ENCODE measurements around the gene PLAAT4.
"Not testable (repeated sequence)": the region's sequence is repeated elsewhere in the genome, so short reads cannot be mapped to it uniquely, and the experiment has no call there.

DNA sequence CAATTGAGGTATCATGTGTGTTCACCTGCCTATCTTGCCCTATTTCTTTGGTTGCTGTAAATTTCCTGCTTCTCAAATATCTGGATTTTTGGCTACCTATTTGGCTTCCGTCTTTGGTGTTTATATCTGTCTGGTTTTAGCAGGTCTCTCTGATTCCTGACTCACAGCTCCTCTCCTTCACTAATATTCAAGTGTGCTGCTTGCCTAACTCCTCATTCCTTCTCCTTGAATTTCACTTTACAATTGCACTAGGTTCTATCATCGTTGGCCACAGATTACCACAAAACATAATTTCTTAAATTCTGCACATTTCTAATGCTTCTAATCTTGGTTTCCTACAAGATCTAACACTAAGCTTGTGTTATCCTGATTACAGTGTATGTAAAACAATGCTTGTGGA, 5.9 kb downstream of the PLAAT4 start:
- TF ChIP-seq, protein P1, sequence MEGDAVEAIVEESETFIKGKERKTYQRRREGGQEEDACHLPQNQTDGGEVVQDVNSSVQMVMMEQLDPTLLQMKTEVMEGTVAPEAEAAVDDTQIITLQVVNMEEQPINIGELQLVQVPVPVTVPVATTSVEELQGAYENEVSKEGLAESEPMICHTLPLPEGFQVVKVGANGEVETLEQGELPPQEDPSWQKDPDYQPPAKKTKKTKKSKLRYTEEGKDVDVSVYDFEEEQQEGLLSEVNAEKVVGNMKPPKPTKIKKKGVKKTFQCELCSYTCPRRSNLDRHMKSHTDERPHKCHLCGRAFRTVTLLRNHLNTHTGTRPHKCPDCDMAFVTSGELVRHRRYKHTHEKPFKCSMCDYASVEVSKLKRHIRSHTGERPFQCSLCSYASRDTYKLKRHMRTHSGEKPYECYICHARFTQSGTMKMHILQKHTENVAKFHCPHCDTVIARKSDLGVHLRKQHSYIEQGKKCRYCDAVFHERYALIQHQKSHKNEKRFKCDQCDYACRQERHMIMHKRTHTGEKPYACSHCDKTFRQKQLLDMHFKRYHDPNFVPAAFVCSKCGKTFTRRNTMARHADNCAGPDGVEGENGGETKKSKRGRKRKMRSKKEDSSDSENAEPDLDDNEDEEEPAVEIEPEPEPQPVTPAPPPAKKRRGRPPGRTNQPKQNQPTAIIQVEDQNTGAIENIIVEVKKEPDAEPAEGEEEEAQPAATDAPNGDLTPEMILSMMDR (IDR thresholded peaks at IDR 0.05), result not testable (repeated sequence)
- TF ChIP-seq, protein P2, sequence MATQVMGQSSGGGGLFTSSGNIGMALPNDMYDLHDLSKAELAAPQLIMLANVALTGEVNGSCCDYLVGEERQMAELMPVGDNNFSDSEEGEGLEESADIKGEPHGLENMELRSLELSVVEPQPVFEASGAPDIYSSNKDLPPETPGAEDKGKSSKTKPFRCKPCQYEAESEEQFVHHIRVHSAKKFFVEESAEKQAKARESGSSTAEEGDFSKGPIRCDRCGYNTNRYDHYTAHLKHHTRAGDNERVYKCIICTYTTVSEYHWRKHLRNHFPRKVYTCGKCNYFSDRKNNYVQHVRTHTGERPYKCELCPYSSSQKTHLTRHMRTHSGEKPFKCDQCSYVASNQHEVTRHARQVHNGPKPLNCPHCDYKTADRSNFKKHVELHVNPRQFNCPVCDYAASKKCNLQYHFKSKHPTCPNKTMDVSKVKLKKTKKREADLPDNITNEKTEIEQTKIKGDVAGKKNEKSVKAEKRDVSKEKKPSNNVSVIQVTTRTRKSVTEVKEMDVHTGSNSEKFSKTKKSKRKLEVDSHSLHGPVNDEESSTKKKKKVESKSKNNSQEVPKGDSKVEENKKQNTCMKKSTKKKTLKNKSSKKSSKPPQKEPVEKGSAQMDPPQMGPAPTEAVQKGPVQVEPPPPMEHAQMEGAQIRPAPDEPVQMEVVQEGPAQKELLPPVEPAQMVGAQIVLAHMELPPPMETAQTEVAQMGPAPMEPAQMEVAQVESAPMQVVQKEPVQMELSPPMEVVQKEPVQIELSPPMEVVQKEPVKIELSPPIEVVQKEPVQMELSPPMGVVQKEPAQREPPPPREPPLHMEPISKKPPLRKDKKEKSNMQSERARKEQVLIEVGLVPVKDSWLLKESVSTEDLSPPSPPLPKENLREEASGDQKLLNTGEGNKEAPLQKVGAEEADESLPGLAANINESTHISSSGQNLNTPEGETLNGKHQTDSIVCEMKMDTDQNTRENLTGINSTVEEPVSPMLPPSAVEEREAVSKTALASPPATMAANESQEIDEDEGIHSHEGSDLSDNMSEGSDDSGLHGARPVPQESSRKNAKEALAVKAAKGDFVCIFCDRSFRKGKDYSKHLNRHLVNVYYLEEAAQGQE (IDR thresholded peaks at IDR 0.05), result not testable (repeated sequence)
- TF ChIP-seq BHLHE40 (IDR thresholded peaks at IDR 0.05; ENCODE audit: low read depth, low read length); RFX5 (IDR thresholded peaks at IDR 0.05); SMC3 (IDR thresholded peaks at IDR 0.05): not testable (repeated sequence)
- TF ChIP-seq, protein P3, sequence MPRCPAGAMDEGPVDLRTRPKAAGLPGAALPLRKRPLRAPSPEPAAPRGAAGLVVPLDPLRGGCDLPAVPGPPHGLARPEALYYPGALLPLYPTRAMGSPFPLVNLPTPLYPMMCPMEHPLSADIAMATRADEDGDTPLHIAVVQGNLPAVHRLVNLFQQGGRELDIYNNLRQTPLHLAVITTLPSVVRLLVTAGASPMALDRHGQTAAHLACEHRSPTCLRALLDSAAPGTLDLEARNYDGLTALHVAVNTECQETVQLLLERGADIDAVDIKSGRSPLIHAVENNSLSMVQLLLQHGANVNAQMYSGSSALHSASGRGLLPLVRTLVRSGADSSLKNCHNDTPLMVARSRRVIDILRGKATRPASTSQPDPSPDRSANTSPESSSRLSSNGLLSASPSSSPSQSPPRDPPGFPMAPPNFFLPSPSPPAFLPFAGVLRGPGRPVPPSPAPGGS (IDR thresholded peaks at IDR 0.05), result not testable (repeated sequence)
